GM11168 (cell line): ENCODE measurements around the gene KDM4D.
"Not testable (repeated sequence)": the region's sequence is repeated elsewhere in the genome, so short reads cannot be mapped to it uniquely, and the experiment has no call there.

Experiments used
- in situ Hi-C: fragments of 300-500 bp; cut with MboI; formaldehyde crosslinking; loops from one replicate; pipeline ENCODE4 v1.12.0; 2022; ENCODE audit warnings: low sequenced_read_pairs; ENCODE audit not compliant: unreplicated experiment

Gene KDM4D

DNA sequence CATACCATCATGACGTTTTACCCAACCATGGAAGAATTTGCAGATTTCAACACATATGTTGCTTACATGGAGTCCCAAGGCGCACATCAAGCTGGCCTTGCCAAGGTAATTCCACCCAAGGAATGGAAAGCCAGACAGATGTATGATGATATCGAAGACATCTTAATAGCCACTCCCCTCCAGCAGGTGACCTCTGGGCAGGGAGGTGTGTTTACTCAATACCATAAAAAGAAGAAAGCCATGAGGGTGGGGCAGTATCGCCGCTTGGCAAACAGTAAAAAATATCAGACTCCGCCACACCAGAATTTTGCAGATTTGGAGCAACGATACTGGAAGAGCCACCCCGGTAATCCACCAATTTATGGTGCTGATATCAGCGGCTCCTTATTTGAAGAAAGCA lies 52.1 kb downstream of the KDM4D start:
- in situ Hi-C loops, result not testable (repeated sequence)

DNA sequence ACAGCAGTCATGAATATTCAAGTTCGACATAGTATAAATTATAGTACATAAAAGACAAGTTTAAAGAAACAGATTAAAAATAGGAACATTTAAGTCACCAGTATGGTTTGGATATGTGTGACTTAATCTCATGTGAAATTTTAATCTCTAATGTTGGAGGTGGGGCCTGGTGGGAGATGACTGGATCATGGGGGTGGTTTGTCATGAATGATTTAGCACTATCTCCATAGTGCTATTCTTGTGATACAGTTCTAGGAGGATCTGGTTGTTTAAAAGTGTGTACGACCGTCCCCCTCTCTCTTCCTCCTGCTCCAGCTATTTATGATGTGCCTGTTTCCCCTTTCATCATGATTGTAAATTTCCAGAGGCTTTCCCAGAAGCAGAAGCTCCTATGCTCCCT lies 54.8 kb downstream of the KDM4D start:
- in situ Hi-C loops, result no loop called here

DNA sequence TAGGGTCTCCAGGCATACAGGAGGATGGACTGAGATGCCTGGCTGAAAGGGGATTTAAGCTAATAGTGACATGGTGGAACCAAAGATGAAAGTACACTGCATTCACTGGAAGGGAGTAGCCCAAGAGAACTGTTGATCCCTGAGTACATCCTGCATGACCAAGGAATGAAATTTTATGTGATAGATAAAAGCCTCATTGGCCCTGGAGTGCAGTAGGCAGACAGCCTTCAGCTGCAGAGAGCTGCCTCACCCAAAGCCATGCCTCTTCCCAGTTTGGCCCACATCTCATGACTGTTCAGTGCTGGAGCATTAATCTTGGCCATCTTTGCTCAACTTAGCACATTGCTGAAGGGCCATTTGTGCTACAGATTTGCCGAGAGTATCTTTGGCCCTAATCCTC lies 59.5 kb downstream of the KDM4D start:
- in situ Hi-C loops, result no loop called here

DNA sequence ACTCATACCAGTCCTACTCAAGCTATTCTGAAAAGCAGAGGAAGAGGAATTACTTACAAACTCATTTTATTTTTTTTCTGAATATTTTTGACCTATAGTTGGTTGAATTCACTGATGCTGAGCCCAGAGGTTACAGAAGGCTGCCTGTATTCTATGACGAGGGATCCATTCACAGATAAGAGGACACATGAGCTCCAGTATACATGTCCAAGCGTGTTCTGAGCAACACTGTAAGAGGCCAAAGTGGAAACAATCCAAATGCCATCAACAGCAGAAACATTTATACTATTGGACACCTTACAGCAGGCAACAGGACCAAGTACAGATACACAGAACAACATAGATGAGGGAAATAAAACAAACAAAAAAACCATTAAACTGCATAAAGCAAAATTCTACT lies 61.8 kb downstream of the KDM4D start:
- in situ Hi-C loops, result no loop called here

DNA sequence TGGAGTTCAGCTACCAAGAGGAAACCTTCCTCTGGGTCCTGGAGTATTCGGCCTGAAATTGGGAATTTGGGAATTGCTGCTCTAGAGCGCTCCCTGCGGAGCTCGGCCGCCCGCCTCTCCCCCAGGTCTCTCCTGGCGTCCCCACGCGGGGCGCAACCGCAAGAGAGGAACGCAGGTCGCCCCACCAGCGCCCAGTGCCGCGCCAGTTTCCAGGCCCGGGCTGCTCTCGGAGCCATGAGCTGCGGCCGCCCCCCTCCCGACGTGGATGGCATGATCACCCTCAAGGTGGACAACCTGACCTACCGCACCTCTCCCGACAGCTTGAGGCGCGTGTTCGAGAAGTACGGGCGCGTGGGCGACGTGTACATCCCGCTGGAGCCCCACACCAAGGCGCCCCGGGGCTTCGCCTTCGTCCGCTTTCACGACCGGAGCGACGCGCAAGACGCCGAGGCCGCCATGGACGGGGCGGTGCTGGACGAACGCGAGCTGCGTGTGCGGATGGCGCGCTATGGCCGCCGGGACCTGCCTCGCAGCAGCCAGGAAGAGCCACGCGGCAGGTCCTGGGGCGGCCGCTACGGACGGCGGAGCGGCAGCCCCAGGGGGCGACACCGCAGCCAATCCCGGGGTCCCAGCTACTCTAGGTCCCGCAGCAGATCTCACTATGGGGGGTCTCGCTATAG lies 64.0 kb downstream of the KDM4D start:
- in situ Hi-C loops, result not testable (repeated sequence)

DNA sequence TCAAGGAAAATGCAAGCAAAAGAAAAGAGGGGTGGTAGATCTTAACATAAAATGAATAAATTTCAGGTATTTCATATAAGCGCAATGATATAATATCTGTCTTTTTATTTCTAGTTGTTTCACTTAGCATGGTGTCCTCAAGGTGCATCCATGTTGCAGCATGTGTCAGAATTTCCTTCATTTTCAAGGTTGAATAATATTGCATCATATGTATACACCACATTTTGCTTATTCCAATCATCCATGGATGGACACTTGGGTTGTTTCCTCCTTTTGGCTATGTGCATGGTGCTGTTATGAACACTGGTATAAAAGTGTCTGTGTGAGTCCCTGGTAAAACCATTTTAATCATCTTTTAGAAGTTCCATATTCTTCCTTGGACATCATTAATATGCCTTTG lies 68.7 kb downstream of the KDM4D start:
- in situ Hi-C loops, result no loop called here

DNA sequence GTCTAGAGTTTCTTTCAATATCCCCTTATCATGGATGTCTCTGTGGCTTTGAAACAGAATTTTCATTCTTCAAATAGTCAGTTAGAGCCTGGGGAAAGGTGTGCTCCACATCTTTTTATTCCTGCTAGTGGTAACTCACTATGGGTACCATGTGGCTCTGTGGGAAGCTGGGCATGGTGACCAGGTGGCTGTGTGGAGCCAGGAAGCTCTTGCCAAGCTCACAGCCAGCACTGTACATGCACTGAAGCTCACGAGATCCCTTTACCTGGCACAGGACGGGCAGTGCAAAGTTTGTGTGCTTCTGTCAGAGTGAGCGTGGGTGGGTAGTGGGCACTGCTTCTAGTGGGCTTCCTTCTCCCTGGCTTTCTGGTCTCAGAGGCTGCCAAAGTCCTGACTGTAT lies 69.4 kb downstream of the KDM4D start:
- in situ Hi-C loops, result no loop called here

DNA sequence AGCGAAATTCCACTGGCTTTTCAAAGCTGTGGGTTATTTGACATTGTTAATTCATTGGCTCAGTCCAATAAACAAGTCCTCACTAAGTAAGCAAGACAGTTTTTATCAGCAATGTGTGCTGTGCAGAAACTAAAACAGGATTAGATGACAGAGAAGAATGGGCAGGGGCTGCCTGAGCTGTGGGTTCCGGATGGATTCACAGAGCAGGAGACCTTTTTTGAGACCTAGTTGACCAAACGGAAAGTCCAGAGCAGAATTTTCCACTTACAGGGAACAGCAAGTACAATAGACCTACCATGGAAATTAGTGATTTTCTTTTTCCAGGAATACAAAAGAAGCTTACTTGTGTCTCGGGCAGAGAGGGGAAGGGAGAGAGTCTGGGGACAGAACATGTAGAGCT lies 70.5 kb downstream of the KDM4D start:
- in situ Hi-C loops, result no loop called here

DNA sequence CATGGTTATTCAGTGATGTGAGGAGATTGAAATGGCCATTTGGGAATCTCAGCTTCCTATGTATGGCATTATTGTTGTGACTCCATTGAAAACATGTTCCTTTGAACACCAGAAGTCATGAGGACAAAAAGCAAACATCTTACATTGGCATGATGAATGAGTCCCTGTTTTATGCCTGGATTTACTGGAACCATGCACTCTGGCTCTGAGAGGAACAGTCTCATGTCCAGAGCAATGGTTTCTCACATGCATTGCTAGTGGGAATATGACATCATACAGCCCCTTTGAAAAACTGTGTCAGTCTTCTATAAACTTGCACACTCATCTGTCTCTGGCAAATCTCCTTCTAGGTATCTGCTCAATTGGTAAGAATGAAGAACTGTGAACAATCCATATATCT lies 72.3 kb downstream of the KDM4D start:
- in situ Hi-C loops, result no loop called here
